ENCODE results near the gene VEPH1.

- TF ChIP-seq CTCF (IDR thresholded peaks at IDR 0.05), result no peak
- TF ChIP-seq POLR2AphosphoS5 (IDR thresholded peaks at IDR 0.05; ENCODE audit: insufficient read depth in 1 of 2, low read depth in 1 of 2), result no peak
- no peak for TF ChIP-seq POLR2A (IDR thresholded peaks at IDR 0.05)
Observed at GRCh38 chr3:157297328-157297915, 205.8 kb downstream of the VEPH1 start.
